Panc1 (cell line): Measurements from ENCODE around the gene NDEL1.

ENCODE experiments used
- POLR2AphosphoS5 ChIP-seq: IDR thresholded peaks from 2 replicates; pipeline ENCODE4 v1.6.1; 2012; ENCODE audit warnings: mild to moderate bottlenecking, low read depth, low read length, moderate library complexity
- SIN3A ChIP-seq: IDR thresholded peaks from 2 replicates; pipeline ENCODE4 v1.6.1; 2012; ENCODE audit warnings: low read depth, mild to moderate bottlenecking, low read length, moderate library complexity, borderline replicate concordance; ENCODE audit not compliant: insufficient read depth
- TCF7L2 ChIP-seq: IDR thresholded peaks from 2 replicates; pipeline ENCODE4 v1.6.1; 2011; ENCODE audit warnings: mild to moderate bottlenecking, low read depth, low read length, inconsistent platforms
- TF ChIP-seq, protein P1 (sequence below), 2 experiments: IDR thresholded peaks; 2 replicates each; pipeline ENCODE4 v1.6.1; 2011 to 2012; ENCODE audit warnings: low read depth in 2 of 2, control low read depth in 1 of 2, low read length in 1 of 2, mild to moderate bottlenecking in 1 of 2, moderate library complexity in 1 of 2; ENCODE audit not compliant: insufficient read depth in 1 of 2
- TF ChIP-seq, protein P2 (sequence below): fragments of 450-650 bp; IDR thresholded peaks from 2 replicates; pipeline ENCODE4 v1.5.1; 2017; ENCODE audit warnings: mild to moderate bottlenecking

DNA sequence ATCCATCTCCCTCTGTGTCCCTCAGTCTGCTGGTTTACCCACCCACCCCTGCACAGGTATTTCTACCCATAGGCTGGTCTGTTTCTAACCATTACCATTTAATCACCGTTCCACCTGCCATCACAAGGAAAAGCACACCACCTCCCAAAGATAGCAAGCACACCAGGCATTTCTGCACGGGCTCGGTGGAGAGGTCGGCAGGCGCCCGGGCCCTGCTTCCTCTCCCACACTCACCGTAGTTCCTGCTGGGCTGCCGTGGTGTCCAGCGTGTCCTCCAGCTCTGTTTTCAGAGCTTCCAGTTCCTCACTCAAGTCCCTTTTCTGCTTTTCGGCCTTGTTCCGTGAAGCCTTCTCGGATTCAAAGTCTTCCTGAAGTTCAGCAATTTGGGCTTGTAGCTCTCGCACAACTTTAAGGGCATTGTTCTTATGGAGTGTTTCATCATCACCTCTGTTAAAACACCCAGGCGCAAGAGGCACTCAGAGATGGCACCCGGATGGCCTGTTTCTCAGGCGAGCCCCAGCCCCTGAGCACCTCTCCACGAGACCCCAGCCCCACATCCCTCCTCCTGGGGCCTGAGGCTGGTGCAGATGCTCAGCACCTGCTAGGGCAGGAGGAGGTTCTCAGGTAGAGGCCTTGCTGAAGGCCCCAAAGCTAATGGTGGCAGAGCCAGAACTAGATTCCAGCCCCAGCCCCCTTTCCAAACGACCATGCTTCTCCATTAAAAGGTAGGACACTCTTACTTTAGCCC, 69.0 kb downstream of the NDEL1 start:
- no peak for TF ChIP-seq POLR2AphosphoS5
- no peak for TF ChIP-seq TCF7L2
- TF ChIP-seq, protein P1, sequence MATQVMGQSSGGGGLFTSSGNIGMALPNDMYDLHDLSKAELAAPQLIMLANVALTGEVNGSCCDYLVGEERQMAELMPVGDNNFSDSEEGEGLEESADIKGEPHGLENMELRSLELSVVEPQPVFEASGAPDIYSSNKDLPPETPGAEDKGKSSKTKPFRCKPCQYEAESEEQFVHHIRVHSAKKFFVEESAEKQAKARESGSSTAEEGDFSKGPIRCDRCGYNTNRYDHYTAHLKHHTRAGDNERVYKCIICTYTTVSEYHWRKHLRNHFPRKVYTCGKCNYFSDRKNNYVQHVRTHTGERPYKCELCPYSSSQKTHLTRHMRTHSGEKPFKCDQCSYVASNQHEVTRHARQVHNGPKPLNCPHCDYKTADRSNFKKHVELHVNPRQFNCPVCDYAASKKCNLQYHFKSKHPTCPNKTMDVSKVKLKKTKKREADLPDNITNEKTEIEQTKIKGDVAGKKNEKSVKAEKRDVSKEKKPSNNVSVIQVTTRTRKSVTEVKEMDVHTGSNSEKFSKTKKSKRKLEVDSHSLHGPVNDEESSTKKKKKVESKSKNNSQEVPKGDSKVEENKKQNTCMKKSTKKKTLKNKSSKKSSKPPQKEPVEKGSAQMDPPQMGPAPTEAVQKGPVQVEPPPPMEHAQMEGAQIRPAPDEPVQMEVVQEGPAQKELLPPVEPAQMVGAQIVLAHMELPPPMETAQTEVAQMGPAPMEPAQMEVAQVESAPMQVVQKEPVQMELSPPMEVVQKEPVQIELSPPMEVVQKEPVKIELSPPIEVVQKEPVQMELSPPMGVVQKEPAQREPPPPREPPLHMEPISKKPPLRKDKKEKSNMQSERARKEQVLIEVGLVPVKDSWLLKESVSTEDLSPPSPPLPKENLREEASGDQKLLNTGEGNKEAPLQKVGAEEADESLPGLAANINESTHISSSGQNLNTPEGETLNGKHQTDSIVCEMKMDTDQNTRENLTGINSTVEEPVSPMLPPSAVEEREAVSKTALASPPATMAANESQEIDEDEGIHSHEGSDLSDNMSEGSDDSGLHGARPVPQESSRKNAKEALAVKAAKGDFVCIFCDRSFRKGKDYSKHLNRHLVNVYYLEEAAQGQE (IDR thresholded peaks at IDR 0.05; ENCODE audit: insufficient read depth in 1 of 2, low read depth in 2 of 2, low read length in 1 of 2): no peak
- TF ChIP-seq, protein P2, sequence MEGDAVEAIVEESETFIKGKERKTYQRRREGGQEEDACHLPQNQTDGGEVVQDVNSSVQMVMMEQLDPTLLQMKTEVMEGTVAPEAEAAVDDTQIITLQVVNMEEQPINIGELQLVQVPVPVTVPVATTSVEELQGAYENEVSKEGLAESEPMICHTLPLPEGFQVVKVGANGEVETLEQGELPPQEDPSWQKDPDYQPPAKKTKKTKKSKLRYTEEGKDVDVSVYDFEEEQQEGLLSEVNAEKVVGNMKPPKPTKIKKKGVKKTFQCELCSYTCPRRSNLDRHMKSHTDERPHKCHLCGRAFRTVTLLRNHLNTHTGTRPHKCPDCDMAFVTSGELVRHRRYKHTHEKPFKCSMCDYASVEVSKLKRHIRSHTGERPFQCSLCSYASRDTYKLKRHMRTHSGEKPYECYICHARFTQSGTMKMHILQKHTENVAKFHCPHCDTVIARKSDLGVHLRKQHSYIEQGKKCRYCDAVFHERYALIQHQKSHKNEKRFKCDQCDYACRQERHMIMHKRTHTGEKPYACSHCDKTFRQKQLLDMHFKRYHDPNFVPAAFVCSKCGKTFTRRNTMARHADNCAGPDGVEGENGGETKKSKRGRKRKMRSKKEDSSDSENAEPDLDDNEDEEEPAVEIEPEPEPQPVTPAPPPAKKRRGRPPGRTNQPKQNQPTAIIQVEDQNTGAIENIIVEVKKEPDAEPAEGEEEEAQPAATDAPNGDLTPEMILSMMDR: no peak
- TF ChIP-seq SIN3A: no peak
